CD4-positive, alpha-beta T cell treated with Interleukin-6 for 4 hours (primary cell): ENCODE data around the gene MUC5AC.
"Not testable (repeated sequence)": the region's sequence is repeated elsewhere in the genome, so short reads cannot be mapped to it uniquely, and the experiment has no call there.

Experiments used
- DNase-seq: peaks from one replicate; pipeline ENCODE4 v3.0.0-alpha.2; 2020; ENCODE audit warnings: mixed read lengths

The MUC5AC gene

DNA sequence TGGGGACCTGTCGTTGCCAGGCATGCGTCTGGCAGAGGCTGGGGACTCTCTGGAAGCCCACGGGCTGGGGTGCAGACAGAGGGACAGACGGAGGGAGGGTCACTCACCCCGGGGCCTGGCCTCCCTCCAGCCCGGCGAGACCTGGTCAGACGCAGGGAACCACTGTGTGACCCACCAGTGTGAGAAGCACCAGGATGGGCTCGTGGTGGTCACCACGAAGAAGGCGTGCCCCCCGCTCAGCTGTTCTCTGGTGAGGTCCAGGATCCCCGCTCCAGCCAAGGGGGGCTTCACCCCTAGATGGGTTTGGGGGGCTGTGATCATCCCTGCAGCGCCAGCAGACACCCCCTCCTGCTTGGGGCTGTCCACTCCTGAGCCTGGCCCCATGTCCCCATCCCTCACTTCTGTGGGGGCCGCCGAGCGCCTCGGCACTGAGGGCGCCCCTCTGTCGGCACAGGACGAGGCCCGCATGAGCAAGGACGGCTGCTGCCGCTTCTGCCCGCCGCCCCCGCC lies 41.5 kb downstream of the MUC5AC start:
- DNase-seq, result no peak

DNA sequence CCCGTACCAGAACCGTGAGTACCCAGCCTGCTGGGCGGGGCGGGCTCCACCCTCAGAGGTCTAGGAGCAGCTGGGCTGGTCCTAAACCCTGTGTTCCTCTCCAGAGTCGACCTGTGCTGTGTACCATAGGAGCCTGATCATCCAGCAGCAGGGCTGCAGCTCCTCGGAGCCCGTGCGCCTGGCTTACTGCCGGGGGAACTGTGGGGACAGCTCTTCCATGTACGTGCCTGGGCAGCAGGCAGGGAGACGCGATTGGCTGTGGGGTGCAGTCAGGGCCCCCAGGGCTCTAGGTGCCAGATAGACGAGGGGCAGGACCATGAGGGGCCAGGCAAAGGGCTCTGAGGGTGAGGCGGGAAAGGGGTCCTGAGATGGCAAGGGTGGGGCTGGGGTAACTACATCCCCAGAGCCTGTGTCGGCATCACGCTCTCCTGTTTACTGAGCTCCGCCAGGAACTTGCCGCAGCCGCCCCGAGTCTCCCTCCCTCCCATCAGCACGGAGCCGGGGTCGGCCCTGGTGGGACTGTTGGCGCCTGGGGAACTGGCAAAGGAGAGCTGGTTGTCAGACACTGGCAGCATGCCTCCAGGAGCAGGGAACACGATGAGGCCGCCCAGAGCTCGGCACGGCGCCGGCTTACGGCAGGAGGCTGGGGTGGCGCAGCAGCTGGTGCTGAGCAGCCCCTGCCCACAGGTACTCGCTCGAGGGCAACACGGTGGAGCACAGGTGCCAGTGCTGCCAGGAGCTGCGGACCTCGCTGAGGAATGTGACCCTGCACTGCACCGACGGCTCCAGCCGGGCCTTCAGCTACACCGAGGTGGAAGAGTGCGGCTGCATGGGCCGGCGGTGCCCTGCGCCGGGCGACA lies 42.2 kb downstream of the MUC5AC start:
- no peak for DNase-seq

DNA sequence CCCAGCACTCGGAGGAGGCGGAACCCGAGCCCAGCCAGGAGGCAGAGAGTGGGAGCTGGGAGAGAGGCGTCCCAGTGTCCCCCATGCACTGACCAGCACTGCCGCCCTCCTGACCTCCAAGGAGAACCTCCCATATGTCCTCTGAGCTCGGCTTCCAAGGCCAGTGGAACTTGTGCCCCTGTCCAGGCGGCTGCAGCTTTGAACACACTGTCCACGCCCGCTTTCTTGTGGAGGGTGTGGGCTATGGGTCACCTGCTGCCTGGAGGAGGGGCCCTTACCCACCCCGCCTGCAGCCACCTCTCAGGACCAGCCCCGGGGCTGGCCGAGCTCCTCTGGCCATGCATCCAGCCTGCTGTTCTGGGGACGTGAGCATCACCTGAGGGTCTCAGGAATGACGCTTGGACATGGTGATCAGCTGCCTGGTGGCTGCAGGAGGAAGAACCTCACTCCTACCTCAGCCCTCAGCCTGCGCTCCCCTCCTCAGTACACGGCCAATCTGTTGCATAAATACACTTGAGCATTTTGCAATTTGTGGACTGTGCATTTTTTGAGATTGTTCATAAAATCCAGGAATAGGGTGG lies 42.9 kb downstream of the MUC5AC start:
- DNase-seq, result no peak

- DNase-seq, result no peak
These were observed 43.8 kb downstream of the MUC5AC start for GRCh38 chr11:1201395-1202153.

- no peak for DNase-seq
These were observed 44.5 kb downstream of the MUC5AC start for GRCh38 chr11:1202154-1202775.

- peak; percentile 64 for DNase-seq
These were observed 45.2 kb downstream of the MUC5AC start for GRCh38 chr11:1202776-1203504.

DNA sequence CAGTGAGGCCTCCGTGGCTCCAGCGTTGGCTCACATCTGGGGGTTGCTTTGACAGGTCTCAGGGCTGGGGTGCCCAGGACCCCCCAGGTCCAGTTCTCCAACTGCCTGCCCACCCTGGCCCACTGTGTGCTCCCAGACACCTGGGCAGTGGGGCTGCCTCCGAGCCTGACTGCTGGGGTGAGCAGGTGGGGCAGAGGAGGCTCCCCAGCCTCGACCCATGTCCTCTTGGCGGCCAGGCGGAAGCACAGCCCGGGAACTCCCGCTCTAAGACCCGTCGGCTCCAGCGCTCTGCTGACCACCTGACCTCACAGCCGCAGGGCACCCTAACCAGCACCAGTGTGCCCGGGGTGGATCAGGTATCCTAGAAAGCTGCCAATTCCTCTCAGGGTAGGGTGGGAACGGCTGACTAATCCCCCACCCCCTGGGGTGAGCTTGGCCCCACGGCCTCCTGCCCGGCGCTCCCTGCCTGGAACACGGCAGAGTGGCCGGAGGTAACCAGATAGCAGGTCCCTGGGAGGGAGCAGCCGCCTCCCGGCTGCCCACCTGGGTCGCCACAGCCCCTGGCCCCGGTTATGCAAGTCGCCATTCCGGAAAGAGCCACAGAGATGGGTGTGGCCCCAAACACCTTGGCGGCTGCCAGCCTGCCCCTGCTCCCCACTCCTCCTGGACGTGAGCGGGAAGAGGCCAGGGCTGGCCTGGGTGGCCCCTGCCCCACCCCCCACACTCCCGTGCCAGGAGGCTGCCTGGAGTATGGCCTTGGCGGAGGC lies 45.9 kb downstream of the MUC5AC start:
- DNase-seq, result no peak

DNA sequence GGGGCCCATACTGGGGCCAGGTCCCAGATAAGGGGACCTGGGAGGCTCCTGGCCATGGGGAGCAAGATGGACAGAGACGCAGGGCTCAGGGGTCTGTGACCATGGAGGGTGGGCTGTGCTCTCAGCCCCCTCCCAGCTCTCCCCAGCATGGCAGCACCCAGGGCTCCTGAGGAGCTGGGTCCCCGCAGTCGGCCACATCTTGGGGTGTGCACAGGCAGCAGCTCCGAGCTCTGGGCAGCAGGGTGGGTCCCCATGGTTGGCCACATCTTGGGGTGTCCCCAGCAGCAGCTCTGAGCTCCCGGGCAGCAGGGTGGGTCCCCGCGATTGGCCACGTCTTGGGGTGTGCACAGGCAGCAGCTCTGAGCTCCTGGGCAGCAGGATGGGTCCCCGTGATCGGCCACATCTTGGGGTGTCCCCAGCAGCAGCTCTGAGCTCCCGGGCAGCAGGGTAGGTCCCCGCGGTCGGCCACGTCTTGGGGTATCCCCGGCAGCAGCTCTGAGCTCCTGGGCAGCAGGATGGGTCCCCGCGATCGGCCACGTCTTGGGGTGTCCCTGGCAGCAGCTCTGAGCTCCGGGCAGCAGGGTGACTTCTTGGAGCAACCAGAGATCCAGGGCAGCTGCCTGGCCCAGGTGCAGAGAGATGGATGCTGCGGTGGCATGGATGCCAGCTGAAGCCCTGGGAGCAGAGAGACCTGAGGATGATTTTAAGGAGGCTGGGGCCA lies 46.8 kb downstream of the MUC5AC start:
- DNase-seq, result no peak

GRCh38 chr11:1205121-1205986 lies 47.6 kb downstream of the MUC5AC start:
- no peak for DNase-seq

GRCh38 chr11:1205987-1206331 lies 48.2 kb downstream of the MUC5AC start:
- DNase-seq, result no peak

DNA sequence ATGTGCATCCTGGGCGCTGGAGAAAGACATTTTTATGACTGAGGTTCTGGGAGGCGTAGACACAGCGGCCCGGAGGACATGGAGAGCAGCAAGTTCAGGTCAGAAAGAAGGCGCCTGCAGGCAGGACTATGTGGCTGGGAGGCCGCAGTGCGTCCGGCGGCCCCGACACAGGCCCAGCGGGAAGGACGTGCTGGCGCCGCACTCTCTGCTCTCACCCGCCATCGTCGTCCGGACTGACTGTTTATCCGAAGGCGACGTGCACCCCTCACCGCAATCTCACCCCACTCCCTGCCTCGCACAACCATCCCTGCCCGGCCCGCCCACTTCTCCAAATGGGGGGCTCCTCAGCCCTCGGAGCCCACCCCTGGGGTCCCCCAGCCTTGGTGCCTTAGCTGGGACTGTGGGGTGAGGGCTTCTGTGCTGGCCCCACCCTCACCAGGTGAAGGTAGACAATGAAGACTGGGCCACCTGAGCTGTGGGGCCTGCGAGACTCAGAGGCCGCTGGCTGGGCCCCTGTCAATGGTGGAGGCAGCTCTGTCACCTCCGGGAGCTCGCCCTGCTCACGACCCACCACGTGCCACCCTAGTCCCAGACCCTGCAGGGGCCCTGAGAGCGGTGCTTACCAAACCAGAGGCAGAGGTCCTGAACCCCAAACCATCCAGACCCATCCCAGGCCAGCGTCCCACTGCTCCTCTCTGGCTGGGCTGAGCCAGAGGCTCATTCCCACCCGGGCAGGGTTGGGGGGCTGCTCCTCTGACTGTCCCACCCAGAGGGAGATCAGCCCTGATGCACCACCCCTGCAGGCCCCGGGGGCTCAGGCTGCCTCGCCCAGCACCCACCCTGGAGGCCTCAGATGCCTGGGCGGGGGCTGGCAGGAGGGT lies 48.9 kb downstream of the MUC5AC start:
- no peak for DNase-seq

GRCh38 chr11:1207401-1208143 lies 49.8 kb downstream of the MUC5AC start:
- no peak for DNase-seq

DNA sequence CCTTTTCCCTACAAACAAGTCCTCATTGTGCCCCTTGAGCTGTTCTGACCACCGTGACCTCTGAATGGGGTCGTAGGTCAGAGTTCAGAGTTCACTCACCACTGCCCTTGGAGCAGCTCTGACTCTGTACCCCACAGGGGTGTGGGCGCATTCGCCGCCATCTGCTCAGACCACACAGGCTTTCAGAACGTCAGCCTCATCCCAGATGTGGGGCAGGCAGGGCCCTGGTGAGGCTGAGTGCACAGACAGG lies 50.3 kb downstream of the MUC5AC start:
- no peak for DNase-seq

DNA sequence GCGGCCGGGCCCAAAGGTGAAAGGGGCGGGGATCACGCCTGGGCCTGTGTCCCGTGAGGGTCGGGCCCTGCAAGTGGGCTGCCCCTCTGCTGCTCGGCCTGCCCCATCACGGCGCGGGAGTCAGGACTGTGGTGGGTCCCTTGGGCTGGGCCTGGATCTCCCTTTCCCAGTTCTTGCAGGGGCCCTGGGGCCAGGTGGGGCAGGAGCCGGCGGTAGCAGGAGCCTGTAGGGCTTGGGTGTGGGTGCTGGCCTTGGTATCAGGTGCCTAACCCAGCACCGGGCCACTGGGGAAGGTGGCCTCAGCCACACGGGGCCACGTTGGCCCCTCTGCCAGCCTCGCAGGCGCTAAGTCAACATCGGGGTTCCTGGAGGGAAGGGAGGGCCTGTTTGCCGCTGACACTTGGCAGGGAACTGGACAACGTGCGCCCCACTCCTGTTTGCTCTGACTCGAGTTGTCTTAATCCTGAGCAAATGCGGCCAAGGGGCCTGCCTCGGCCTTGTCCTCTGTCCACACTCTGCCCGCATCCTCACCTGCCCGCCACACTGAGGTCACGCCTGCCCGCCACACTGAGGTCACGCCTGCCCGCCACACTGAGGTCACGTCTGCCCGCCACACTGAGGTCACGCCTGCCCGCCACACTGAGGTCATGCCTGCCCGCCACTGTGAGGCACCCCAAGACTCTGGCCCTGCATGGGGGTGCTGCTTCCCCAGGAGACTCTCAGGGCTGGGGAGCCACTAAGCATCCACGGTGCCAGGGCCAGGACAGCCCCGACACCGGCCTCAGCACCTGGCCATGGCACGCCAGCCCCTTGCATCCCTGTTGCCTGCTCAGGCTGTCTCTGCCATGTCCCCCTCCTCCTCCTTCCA lies 50.9 kb downstream of the MUC5AC start:
- DNase-seq, result no peak

DNA sequence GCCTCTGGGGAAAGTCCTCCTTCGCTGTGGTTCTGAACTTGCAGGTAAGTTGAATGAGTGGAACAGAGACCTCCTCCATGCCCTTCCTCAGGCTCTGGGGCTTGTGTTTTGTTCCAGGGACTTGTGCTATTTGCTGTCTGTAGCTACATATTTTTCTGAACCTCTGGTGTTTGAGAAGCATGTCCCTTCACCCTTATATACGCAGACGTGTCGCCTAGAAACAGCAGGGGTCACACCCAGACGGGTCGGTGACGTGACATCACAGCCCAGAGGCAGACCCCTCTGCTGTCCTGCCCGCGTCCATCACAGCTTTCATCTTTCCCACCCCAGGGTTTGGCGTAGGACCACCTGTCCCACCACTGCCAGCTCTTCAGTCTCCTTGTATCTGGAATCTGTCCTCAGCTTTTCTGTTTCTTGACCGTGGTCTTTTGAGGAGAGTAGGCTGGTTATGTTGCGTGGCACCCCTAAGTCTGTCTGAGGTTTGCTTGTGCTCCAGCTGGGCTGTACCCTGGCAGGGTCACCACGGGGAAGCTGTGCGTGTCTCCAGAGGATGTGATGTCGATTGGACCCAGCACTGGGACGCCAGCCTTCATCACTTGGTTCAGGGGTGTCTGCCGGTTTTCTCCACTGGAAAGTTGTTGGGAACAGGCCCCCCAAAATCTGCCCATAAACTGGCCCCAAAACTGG lies 51.8 kb downstream of the MUC5AC start:
- no peak for DNase-seq

- DNase-seq, result no peak
These were observed 54.1 kb downstream of the MUC5AC start for GRCh38 chr11:1211838-1212237.

GRCh38 chr11:1215826-1216225 lies 58.1 kb downstream of the MUC5AC start:
- not testable (repeated sequence) for DNase-seq
